HCT116 (cell line): Measurements from ENCODE around the gene KCNIP4. TPM values are rescaled to one million over a fixed set of nuclear protein-coding genes. Genes with fewer than 3 reads are reported as not detected.

ENCODE experiments used
- ATAC-seq: fragments of 200-7000 bp; cut with Tn5 transposase; 2 replicates; pipeline ENCODE4 v1.9.1; 2020; ENCODE audit warnings: mild to moderate bottlenecking, moderate library complexity
- BruUV-seq: library from RNA; stranded (reverse); fragments of 400-500 nt; replicated peaks from 2 replicates; lab custom pipeline; 2021; lab: Mats Ljungman, UMichigan
- CTCF ChIA-PET: fragments of 300-600 bp; sonication (Branson Sonifier 250); formaldehyde crosslinking; loops from one replicate; lab custom pipeline; 2021; ENCODE audit warnings: antibody characterized with exemption; lab: Charles Lee
- POLR2A ChIA-PET: fragments of 300-600, 350-600 bp; sonication (Branson Sonifier 250); formaldehyde crosslinking; loops from one replicate; lab custom pipeline; 2021; ENCODE audit warnings: antibody characterized with exemption; lab: Charles Lee
- RAD21 ChIA-PET, 2 experiments: fragments of 300-600 bp; sonication (Branson Sonifier 250); formaldehyde crosslinking; loops; one replicate each; lab custom pipeline; 2023; ENCODE audit warnings: low total read pairs in 2 of 2; ENCODE audit not compliant: uncharacterized antibody in 2 of 2, unreplicated experiment in 2 of 2, low non-redundant PET in 1 of 2; lab: Charles Lee
- DNase-seq: peaks from one replicate; pipeline ENCODE4 v3.0.0-alpha.2; 2010; ENCODE audit warnings: low read depth, low spot score
- H2AFZ ChIP-seq: fragments of 200-600 bp; shearing (Covaris generic), sonication (generic); 2 replicates; pipeline ENCODE4 v1.6.1; 2017; ENCODE audit warnings: low read depth, mixed run types, mixed read lengths, antibody characterized with exemption, low read length; ENCODE audit not compliant: poor library complexity, severe bottlenecking
- H3K27ac ChIP-seq: 2 replicates; pipeline ENCODE4 v1.5.1; 2012; ENCODE audit warnings: low read depth, low read length
- H3K27me3 ChIP-seq: fragments of 200-600 bp; sonication (generic); 2 replicates; pipeline ENCODE4 v1.6.1; 2016; ENCODE audit warnings: mixed run types, low read length, mixed read lengths; ENCODE audit not compliant: insufficient read depth
- H3K36me3 ChIP-seq, 2 experiments: fragments of 200-500 bp in 1 of 2; fragments of 200-600 bp in 1 of 2; sonication (Bioruptor generic) in 1 of 2; sonication (generic) in 1 of 2; 2 replicates each; pipeline versions ENCODE4 v1.5.1 to v1.6.1; 2014 to 2016; ENCODE audit warnings: low read length in 2 of 2, inconsistent platforms in 1 of 2, mixed read lengths in 1 of 2, mixed run types in 1 of 2; ENCODE audit not compliant: insufficient read depth in 2 of 2, control insufficient read depth in 1 of 2
- H3K4me1 ChIP-seq, 2 experiments: fragments of 200-600 bp in 1 of 2; sonication (generic) in 1 of 2; 2 replicates each; pipeline versions ENCODE4 v1.5.1 to v1.6.1; 2012 to 2017; ENCODE audit warnings: low read length in 2 of 2, inconsistent platforms in 1 of 2, mild to moderate bottlenecking in 1 of 2, mixed read lengths in 1 of 2, mixed run types in 1 of 2, moderate library complexity in 1 of 2; ENCODE audit not compliant: insufficient read depth in 2 of 2, control insufficient read depth in 1 of 2
- H3K4me2 ChIP-seq: fragments of 200-600 bp; sonication (generic); 2 replicates; pipeline ENCODE4 v1.6.1; 2017; ENCODE audit warnings: mixed run types, low read length, mixed read lengths
- H3K4me3 ChIP-seq, 2 experiments: fragments of 200-600 bp in 1 of 2; sonication (generic) in 1 of 2; replicated peaks in 1 of 2; 2 replicates each; pipeline ENCODE4 v1.5.1; 2011 to 2016; ENCODE audit warnings: low read length in 2 of 2, control low read depth in 1 of 2, low read depth in 1 of 2, mild to moderate bottlenecking in 1 of 2, mixed read lengths in 1 of 2, mixed run types in 1 of 2
- H3K79me2 ChIP-seq: fragments of 200-600 bp; sonication (generic); 2 replicates; pipeline ENCODE4 v1.6.1; 2017; ENCODE audit warnings: mild to moderate bottlenecking, mixed run types, low read length, moderate library complexity, mixed read lengths; ENCODE audit not compliant: insufficient read depth
- H3K9ac ChIP-seq: fragments of 200-600 bp; sonication (generic); 2 replicates; pipeline ENCODE4 v1.6.1; 2016; ENCODE audit warnings: low read length, mixed read lengths
- H3K9me2 ChIP-seq: fragments of 200-600 bp; sonication (generic), shearing (Covaris generic); 2 replicates; pipeline ENCODE4 v1.6.1; 2017; ENCODE audit warnings: mixed run types, mild to moderate bottlenecking, moderate library complexity; ENCODE audit not compliant: insufficient read depth
- H3K9me3 ChIP-seq, 2 experiments: fragments of 200-500 bp in 1 of 2; fragments of 200-600 bp in 1 of 2; sonication (Bioruptor generic) in 1 of 2; sonication (generic) in 1 of 2; 2 replicates each; pipeline ENCODE4 v1.6.1; 2014 to 2017; ENCODE audit warnings: low read length in 2 of 2, mixed read lengths in 2 of 2, inconsistent platforms in 1 of 2, low read depth in 1 of 2, mild to moderate bottlenecking in 1 of 2, mixed run types in 1 of 2, moderate library complexity in 1 of 2; ENCODE audit not compliant: control insufficient read depth in 1 of 2, insufficient read depth in 1 of 2
- H4K20me1 ChIP-seq: fragments of 200-600 bp; sonication (generic), shearing (Covaris generic); 2 replicates; pipeline ENCODE4 v1.6.1; 2017; ENCODE audit warnings: mixed run types, mild to moderate bottlenecking, moderate library complexity; ENCODE audit not compliant: insufficient read depth
- CBX3 ChIP-seq: IDR thresholded peaks from 2 replicates; pipeline ENCODE4 v1.6.1; 2012; ENCODE audit warnings: low read depth
- EGR1 ChIP-seq: IDR thresholded peaks from 2 replicates; pipeline ENCODE4 v1.6.1; 2012; ENCODE audit warnings: low read depth
- ELF1 ChIP-seq: IDR thresholded peaks from 2 replicates; pipeline ENCODE4 v1.6.1; 2012; ENCODE audit warnings: low read depth, borderline replicate concordance
- EZH2phosphoT487 ChIP-seq: fragments of 200-600 bp; IDR thresholded peaks from 2 replicates; pipeline ENCODE4 v1.6.1; 2018; ENCODE audit warnings: antibody characterized with exemption, borderline replicate concordance
- JUND ChIP-seq: IDR thresholded peaks from 2 replicates; pipeline ENCODE4 v1.6.1; 2012
- POLR2A ChIP-seq: IDR thresholded peaks from 2 replicates; pipeline ENCODE4 v1.7.0; 2011; ENCODE audit warnings: borderline replicate concordance; ENCODE audit not compliant: insufficient read depth, insufficient read length; ENCODE audit errors: extremely low read depth
- POLR2AphosphoS5 ChIP-seq: IDR thresholded peaks from 2 replicates; pipeline ENCODE4 v1.6.1; 2011; ENCODE audit warnings: mild to moderate bottlenecking, low read depth, low read length, moderate library complexity
- SRF ChIP-seq: IDR thresholded peaks from 2 replicates; pipeline ENCODE4 v1.6.1; 2012; ENCODE audit warnings: low read depth
- TCF7L2 ChIP-seq: IDR thresholded peaks from 2 replicates; pipeline ENCODE4 v1.7.0; 2011; ENCODE audit warnings: borderline replicate concordance, inconsistent platforms; ENCODE audit not compliant: insufficient read depth, insufficient read length; ENCODE audit errors: extremely low read depth
- YY1 ChIP-seq: IDR thresholded peaks from 2 replicates; pipeline ENCODE4 v1.6.1; 2011; ENCODE audit warnings: low read length, low read depth, moderate library complexity, mild to moderate bottlenecking; ENCODE audit not compliant: insufficient replicate concordance; ENCODE audit errors: extremely low read depth
- ZFX ChIP-seq: fragments of 450-650 bp; IDR thresholded peaks from 2 replicates; pipeline ENCODE4 v1.6.1; 2017
- ZNF274 ChIP-seq: fragments of 200-500 bp; sonication (Bioruptor generic); IDR thresholded peaks from 2 replicates; pipeline ENCODE4 v1.6.1; 2014; ENCODE audit warnings: mild to moderate bottlenecking, low read depth, low read length, inconsistent platforms
- intact Hi-C: fragments of 100-400 bp; cut with micrococcal nuclease; formaldehyde crosslinking; loops from 2 replicates; pipeline ENCODE4 v1.10.0; 2022
- total RNA-seq: library from RNA; stranded (reverse); gene quantifications from one replicate; pipeline ENCODE4 v1.2.1, GENCODE V29; 2021; ENCODE audit not compliant: unreplicated experiment
- TF ChIP-seq, protein P1 (sequence below): IDR thresholded peaks from 2 replicates; pipeline ENCODE4 v1.6.1; 2012
- TF ChIP-seq, protein P2 (sequence below): IDR thresholded peaks from 2 replicates; pipeline ENCODE4 v1.6.1; 2011; ENCODE audit warnings: mild to moderate bottlenecking, low read length, moderate library complexity; ENCODE audit not compliant: insufficient replicate concordance; ENCODE audit errors: extremely low read depth
- TF ChIP-seq, protein P3 (sequence below): IDR thresholded peaks from 2 replicates; pipeline ENCODE4 v1.6.1; 2012; ENCODE audit warnings: low read depth

KCNIP4 gene
- total RNA-seq, 1 experiment from 2014 or later = not detected

DNA sequence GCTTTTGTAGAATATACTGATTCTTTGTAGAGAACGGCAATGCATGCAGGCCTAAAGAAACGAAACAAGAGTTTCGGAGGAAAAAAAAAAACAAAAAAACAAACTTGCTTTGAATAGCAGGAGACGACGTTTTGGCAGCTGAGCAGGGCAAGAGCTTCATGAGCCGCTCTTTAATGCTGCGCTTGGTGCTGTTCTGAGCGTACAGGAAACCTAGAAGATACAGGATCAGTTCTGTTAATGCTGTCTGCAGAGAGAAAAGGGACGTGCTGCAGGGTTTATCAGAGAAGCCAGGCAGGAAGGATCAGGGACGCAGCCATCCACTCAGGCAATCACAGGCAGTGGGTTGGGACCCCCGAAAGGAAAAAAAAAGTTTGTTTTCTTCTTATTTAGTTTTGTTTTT, 1066.1 kb downstream of the KCNIP4 start:
- H3K36me3 ChIP-seq = no peaks in the 10 kb centered on the region
- no peaks in the 10 kb centered on the region for H3K9me3 ChIP-seq
- BruUV-seq = no TSS peak
- CTCF ChIA-PET = no interaction called here
- intact Hi-C loops = no loop called here
- DNase-seq = no peak
- RAD21 ChIA-PET = no interaction called here
- ATAC-seq = no peak
- no peak overlapping the region for H2AFZ ChIP-seq
- H3K79me2 ChIP-seq = no peaks in the 10 kb centered on the region
- no peaks in the 10 kb centered on the region for H4K20me1 ChIP-seq
- no peak overlapping the region for H3K4me2 ChIP-seq
- H3K9me2 ChIP-seq = no peaks in the 10 kb centered on the region
- no peaks in the 10 kb centered on the region for H3K27me3 ChIP-seq
- TF ChIP-seq ELF1 = no peak
- TF ChIP-seq, protein P1, sequence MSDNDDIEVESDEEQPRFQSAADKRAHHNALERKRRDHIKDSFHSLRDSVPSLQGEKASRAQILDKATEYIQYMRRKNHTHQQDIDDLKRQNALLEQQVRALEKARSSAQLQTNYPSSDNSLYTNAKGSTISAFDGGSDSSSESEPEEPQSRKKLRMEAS = no peak
- no peak for TF ChIP-seq SRF
- TF ChIP-seq YY1 = no peak
- no peak for TF ChIP-seq EZH2phosphoT487
- no peak for TF ChIP-seq JUND
- TF ChIP-seq ZFX = no peak
- TF ChIP-seq TCF7L2 = no peak
- TF ChIP-seq ZNF274 = no peak
- H3K9ac ChIP-seq = no peak overlapping the region
- H3K4me1 ChIP-seq = no peaks in the 10 kb centered on the region
- no peak overlapping the region for H3K27ac ChIP-seq
- no peak overlapping the region for H3K4me3 ChIP-seq
- POLR2A ChIA-PET = no interaction called here

DNA sequence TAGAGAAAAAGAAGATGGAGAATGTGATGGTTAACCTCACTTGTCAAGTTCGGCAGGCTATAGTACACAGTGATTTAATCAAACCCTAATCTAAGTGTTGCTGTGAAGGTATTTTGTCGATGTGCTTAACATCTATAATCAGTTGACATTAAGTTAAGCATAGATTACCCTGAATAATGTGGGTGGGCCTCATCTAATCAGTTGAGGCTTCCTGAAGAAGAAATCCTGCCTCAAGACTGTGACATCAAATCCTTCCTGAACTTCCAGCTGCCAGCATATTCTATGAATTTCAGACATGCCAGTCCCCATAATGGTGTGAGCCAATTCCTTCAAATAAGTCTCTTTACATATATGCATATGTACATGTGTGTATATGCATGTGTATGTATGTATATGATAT, 1066.9 kb downstream of the KCNIP4 start:
- no peak overlapping the region for H3K27ac ChIP-seq
- CTCF ChIA-PET = no interaction called here
- no peak for TF ChIP-seq ELF1
- no peak for TF ChIP-seq CBX3
- TF ChIP-seq POLR2A = no peak
- TF ChIP-seq ZFX = no peak
- no peak for TF ChIP-seq JUND
- no peak for TF ChIP-seq YY1
- TF ChIP-seq, protein P2, sequence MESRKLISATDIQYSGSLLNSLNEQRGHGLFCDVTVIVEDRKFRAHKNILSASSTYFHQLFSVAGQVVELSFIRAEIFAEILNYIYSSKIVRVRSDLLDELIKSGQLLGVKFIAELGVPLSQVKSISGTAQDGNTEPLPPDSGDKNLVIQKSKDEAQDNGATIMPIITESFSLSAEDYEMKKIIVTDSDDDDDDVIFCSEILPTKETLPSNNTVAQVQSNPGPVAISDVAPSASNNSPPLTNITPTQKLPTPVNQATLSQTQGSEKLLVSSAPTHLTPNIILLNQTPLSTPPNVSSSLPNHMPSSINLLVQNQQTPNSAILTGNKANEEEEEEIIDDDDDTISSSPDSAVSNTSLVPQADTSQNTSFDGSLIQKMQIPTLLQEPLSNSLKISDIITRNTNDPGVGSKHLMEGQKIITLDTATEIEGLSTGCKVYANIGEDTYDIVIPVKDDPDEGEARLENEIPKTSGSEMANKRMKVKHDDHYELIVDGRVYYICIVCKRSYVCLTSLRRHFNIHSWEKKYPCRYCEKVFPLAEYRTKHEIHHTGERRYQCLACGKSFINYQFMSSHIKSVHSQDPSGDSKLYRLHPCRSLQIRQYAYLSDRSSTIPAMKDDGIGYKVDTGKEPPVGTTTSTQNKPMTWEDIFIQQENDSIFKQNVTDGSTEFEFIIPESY = no peak
- no peak for TF ChIP-seq EZH2phosphoT487
- no peak for TF ChIP-seq SRF
- TF ChIP-seq, protein P1 = no peak
- TF ChIP-seq EGR1 = no peak
- no peak for TF ChIP-seq POLR2AphosphoS5
- TF ChIP-seq, protein P3, sequence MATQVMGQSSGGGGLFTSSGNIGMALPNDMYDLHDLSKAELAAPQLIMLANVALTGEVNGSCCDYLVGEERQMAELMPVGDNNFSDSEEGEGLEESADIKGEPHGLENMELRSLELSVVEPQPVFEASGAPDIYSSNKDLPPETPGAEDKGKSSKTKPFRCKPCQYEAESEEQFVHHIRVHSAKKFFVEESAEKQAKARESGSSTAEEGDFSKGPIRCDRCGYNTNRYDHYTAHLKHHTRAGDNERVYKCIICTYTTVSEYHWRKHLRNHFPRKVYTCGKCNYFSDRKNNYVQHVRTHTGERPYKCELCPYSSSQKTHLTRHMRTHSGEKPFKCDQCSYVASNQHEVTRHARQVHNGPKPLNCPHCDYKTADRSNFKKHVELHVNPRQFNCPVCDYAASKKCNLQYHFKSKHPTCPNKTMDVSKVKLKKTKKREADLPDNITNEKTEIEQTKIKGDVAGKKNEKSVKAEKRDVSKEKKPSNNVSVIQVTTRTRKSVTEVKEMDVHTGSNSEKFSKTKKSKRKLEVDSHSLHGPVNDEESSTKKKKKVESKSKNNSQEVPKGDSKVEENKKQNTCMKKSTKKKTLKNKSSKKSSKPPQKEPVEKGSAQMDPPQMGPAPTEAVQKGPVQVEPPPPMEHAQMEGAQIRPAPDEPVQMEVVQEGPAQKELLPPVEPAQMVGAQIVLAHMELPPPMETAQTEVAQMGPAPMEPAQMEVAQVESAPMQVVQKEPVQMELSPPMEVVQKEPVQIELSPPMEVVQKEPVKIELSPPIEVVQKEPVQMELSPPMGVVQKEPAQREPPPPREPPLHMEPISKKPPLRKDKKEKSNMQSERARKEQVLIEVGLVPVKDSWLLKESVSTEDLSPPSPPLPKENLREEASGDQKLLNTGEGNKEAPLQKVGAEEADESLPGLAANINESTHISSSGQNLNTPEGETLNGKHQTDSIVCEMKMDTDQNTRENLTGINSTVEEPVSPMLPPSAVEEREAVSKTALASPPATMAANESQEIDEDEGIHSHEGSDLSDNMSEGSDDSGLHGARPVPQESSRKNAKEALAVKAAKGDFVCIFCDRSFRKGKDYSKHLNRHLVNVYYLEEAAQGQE = no peak

More for the DNA sequence above, 1066.9 kb downstream of the KCNIP4 start:
- no peaks in the 10 kb centered on the region for H3K9me2 ChIP-seq
- no peak overlapping the region for H3K4me3 ChIP-seq
- H2AFZ ChIP-seq = no peak overlapping the region
- RAD21 ChIA-PET = no interaction called here
- POLR2A ChIA-PET = no interaction called here
- H3K27me3 ChIP-seq = no peaks in the 10 kb centered on the region
- no peak for ATAC-seq
- BruUV-seq = no TSS peak
- intact Hi-C loops = no loop called here
- H3K9ac ChIP-seq = no peak overlapping the region
- DNase-seq = no peak
- H3K4me1 ChIP-seq = no peaks in the 10 kb centered on the region
- no peaks in the 10 kb centered on the region for H3K36me3 ChIP-seq
- H3K79me2 ChIP-seq = no peaks in the 10 kb centered on the region
- H4K20me1 ChIP-seq = no peaks in the 10 kb centered on the region
- H3K9me3 ChIP-seq = no peaks in the 10 kb centered on the region
- no peak overlapping the region for H3K4me2 ChIP-seq
